Measurements from ENCODE around the gene MYO15A. TPM values are rescaled to one million over a fixed set of nuclear protein-coding genes. Genes with fewer than 3 reads are reported as not detected.

The MYO15A gene
- total RNA-seq, 2 donors from 2014 or later: 0.71 to 1.3 TPM

GRCh38 chr17:18122990-18123753, 14.6 kb downstream of the MYO15A start:
- intact Hi-C loops (cut with DNase I): no loop called here
- no peak for DNase-seq (ENCODE audit: low spot score)

GRCh38 chr17:18124345-18125126, 16.0 kb downstream of the MYO15A start:
- DNase-seq (ENCODE audit: low spot score): no peak
- intact Hi-C loops (cut with DNase I): no loop called here

GRCh38 chr17:18129041-18129502, 20.5 kb downstream of the MYO15A start:
- no peak for DNase-seq (ENCODE audit: low spot score)
- intact Hi-C loops (cut with DNase I): no loop called here

GRCh38 chr17:18132711-18133110, 24.2 kb downstream of the MYO15A start:
- DNase-seq (ENCODE audit: low spot score): no peak
- intact Hi-C loops (cut with DNase I): loop anchor here in 1 of 2 donors (5.0 kb wide), 1 partner anchor 175 kb away; no protein-coding TSS in a partner anchor

- intact Hi-C loops (cut with DNase I): loop anchor here in 1 of 2 donors (2.0 to 5.0 kb wide), 2 partner anchors 80 to 871 kb away; no protein-coding TSS in a partner anchor
- no peak for DNase-seq (ENCODE audit: low spot score)
Measured at GRCh38 chr17:18136357-18136756, 27.8 kb downstream of the MYO15A start.

- no peak for DNase-seq (ENCODE audit: low spot score)
- intact Hi-C loops (cut with DNase I): loop anchor here in 1 of 2 donors (5.0 kb wide), 1 partner anchor 869 kb away; no protein-coding TSS in a partner anchor
Measured at GRCh38 chr17:18138065-18138749, 29.7 kb downstream of the MYO15A start.

GRCh38 chr17:18139092-18139491, 30.5 kb downstream of the MYO15A start:
- DNase-seq (ENCODE audit: low spot score): no peak
- intact Hi-C loops (cut with DNase I): loop anchor here in 1 of 2 donors (5.0 kb wide), 1 partner anchor 868 kb away; no protein-coding TSS in a partner anchor

GRCh38 chr17:18139498-18139897, 30.9 kb downstream of the MYO15A start:
- intact Hi-C loops (cut with DNase I): loop anchor here in 1 of 2 donors (5.0 kb wide), 1 partner anchor 868 kb away; no protein-coding TSS in a partner anchor
- no peak for DNase-seq (ENCODE audit: low spot score)

GRCh38 chr17:18139949-18140348, 31.4 kb downstream of the MYO15A start:
- intact Hi-C loops (cut with DNase I): loop anchor here (5.0 to 10.0 kb wide), 2 partner anchors 75 to 867 kb away; no protein-coding TSS in a partner anchor
- DNase-seq (ENCODE audit: low spot score): no peak

GRCh38 chr17:18140648-18141047, 32.1 kb downstream of the MYO15A start:
- no peak for DNase-seq (ENCODE audit: low spot score)
- intact Hi-C loops (cut with DNase I): loop anchor here in 1 of 2 donors (10.0 kb wide), 1 partner anchor 74 kb away; no protein-coding TSS in a partner anchor

GRCh38 chr17:18141210-18141803, 32.8 kb downstream of the MYO15A start:
- intact Hi-C loops (cut with DNase I): loop anchor here in 1 of 2 donors (10.0 kb wide), 1 partner anchor 73 kb away; no protein-coding TSS in a partner anchor
- DNase-seq (ENCODE audit: low spot score): no peak

GRCh38 chr17:18142417-18142816, 33.9 kb downstream of the MYO15A start:
- DNase-seq (ENCODE audit: low spot score): no peak
- intact Hi-C loops (cut with DNase I): loop anchor here in 1 of 2 donors (10.0 kb wide), 1 partner anchor 72 kb away; no protein-coding TSS in a partner anchor

- DNase-seq (ENCODE audit: low spot score): no peak
- intact Hi-C loops (cut with DNase I): loop anchor here in 1 of 2 donors (10.0 kb wide), 1 partner anchor 72 kb away; no protein-coding TSS in a partner anchor
Measured at GRCh38 chr17:18143044-18143936, 34.7 kb downstream of the MYO15A start.

- intact Hi-C loops (cut with DNase I): loop anchor here in 1 of 2 donors (10.0 kb wide), 1 partner anchor 71 kb away; no protein-coding TSS in a partner anchor
- no peak for DNase-seq (ENCODE audit: low spot score)
Measured at GRCh38 chr17:18144261-18144660, 35.7 kb downstream of the MYO15A start.

GRCh38 chr17:18144855-18145254, 36.3 kb downstream of the MYO15A start:
- no peak for DNase-seq (ENCODE audit: low spot score)
- intact Hi-C loops (cut with DNase I): loop anchor here in 1 of 2 donors (10.0 kb wide), 1 partner anchor 70 kb away; no protein-coding TSS in a partner anchor

GRCh38 chr17:18145811-18146210, 37.3 kb downstream of the MYO15A start:
- intact Hi-C loops (cut with DNase I): loop anchor here in 1 of 2 donors (10.0 kb wide), 1 partner anchor 69 kb away; no protein-coding TSS in a partner anchor
- DNase-seq (ENCODE audit: low spot score): no peak

- intact Hi-C loops (cut with DNase I): loop anchor here in 1 of 2 donors (10.0 kb wide), 1 partner anchor 69 kb away; no protein-coding TSS in a partner anchor
- DNase-seq (ENCODE audit: low spot score): no peak
Measured at GRCh38 chr17:18146259-18146658, 37.7 kb downstream of the MYO15A start.

Data from posterior vena cava (tissue), 2 donors.